Measurements from ENCODE around the gene SUOX. TPM values are rescaled to one million over a fixed set of nuclear protein-coding genes. Genes with fewer than 3 reads are reported as not detected.
A peak's percentile ranks its signal among the peaks of the same experiment; 100 is the strongest.
"Not testable (repeated sequence)": the region's sequence is repeated elsewhere in the genome, so short reads cannot be mapped to it uniquely, and the experiment has no call there.

SUOX gene
- total RNA-seq, 4 donors from 2014 or later = 16.5 to 38.9 (median 27.0) TPM

- H3K9me3 ChIP-seq = no peaks in the 10 kb centered on the region
- TF ChIP-seq CTCF (IDR thresholded peaks at IDR 0.05) = no peak
- H3K36me3 ChIP-seq = peaks cover 0 to 21% (median 0%) of the 10 kb centered on the region in 3 donors
These were observed 41.1 kb downstream of the SUOX start for GRCh38 chr12:56038022-56038655.

GRCh38 chr12:56040151-56040550, 43.1 kb downstream of the SUOX start:
- Histone ChIP-seq H3K4me3 (no peak overlapping the region), H3K27ac (no peak overlapping the region), H3K9me3 (no peaks in the 10 kb centered on the region), H3K27me3 (no peaks in the 10 kb centered on the region), H3K36me3 (peaks cover 0 to 24% (median 0%) of the 10 kb centered on the region in 3 donors), H3K4me1 (peaks cover 0 to 19% (median 2%) of the 10 kb centered on the region in 4 donors)
- DNase-seq = no peak
- TF ChIP-seq POLR2A (IDR thresholded peaks at IDR 0.05) (no peak), CTCF (IDR thresholded peaks at IDR 0.05) (no peak)

More at GRCh38 chr12:56038022-56038655, 41.1 kb downstream of the SUOX start:
- no peak overlapping the region for H3K4me3 ChIP-seq
- no peaks in the 10 kb centered on the region for H3K27me3 ChIP-seq
- H3K4me1 ChIP-seq = peaks cover 0 to 11% (median 2%) of the 10 kb centered on the region in 4 donors
- DNase-seq = no peak
- no peak overlapping the region for H3K27ac ChIP-seq

GRCh38 chr12:56040963-56041551, 44.0 kb downstream of the SUOX start:
- TF ChIP-seq CTCF (IDR thresholded peaks at IDR 0.05) = peak in 1 of 6 experiments; percentile 26
- TF ChIP-seq POLR2A (IDR thresholded peaks at IDR 0.05) = no peak
- no peaks in the 10 kb centered on the region for H3K9me3 ChIP-seq
- peaks cover 0 to 30% (median 0%) of the 10 kb centered on the region in 3 donors for H3K36me3 ChIP-seq
- peak overlapping the region; percentile 60 to 88 (median 72) for H3K4me3 ChIP-seq
- H3K27me3 ChIP-seq = no peaks in the 10 kb centered on the region
- H3K27ac ChIP-seq = peak overlapping the region; percentile 88 to 91 (median 89)
- peaks cover 0 to 19% (median 2%) of the 10 kb centered on the region in 4 donors for H3K4me1 ChIP-seq
- peak in 1 of 3 donors; percentile 50 for DNase-seq

GRCh38 chr12:56041552-56042429, 44.7 kb downstream of the SUOX start, which contains the start of gene RPS26:
Gene RPS26, plus strand, starts transcription at chr12:56041918. Its CDS starts 249 bp downstream, at chr12:56042167.
- H3K27ac ChIP-seq = peak within 1 kb of the TSS; percentile 88 to 91 (median 89)
- peaks cover 0 to 19% (median 2%) of the 10 kb centered on the region in 4 donors for H3K4me1 ChIP-seq
- TF ChIP-seq CTCF (IDR thresholded peaks at IDR 0.05) (peak in 5 of 6 experiments; percentile 34 to 52 (median 43)), POLR2A (IDR thresholded peaks at IDR 0.05) (peak; percentile 89 to 95)
- H3K4me3 ChIP-seq = peak within 1 kb of the TSS; percentile 60 to 88 (median 72)
- peak; percentile 93 to 97 (median 94) for DNase-seq
- H3K27me3 ChIP-seq = no peaks in the 10 kb centered on the region
- H3K36me3 ChIP-seq = peaks cover 0 to 30% (median 0%) of the 10 kb centered on the region in 3 donors
- H3K9me3 ChIP-seq = no peaks in the 10 kb centered on the region

GRCh38 chr12:56042430-56042813, 45.3 kb downstream of the SUOX start:
- not testable (repeated sequence) for H3K27me3 ChIP-seq, H3K9me3 ChIP-seq, DNase-seq
- H3K4me3 ChIP-seq = peak overlapping the region; percentile 60 to 88 (median 72)
- H3K27ac ChIP-seq = peak overlapping the region; percentile 88 to 91 (median 89)
- peaks cover 0 to 30% (median 0%) of the 10 kb centered on the region in 3 donors for H3K36me3 ChIP-seq
- peaks cover 0 to 19% (median 2%) of the 10 kb centered on the region in 4 donors for H3K4me1 ChIP-seq
